Colon (tissue), 2 donors: ENCODE measurements around the gene MICU1.
"Not testable (repeated sequence)": the region's sequence is repeated elsewhere in the genome, so short reads cannot be mapped to it uniquely, and the experiment has no call there.

ENCODE experiments used
- FAIRE-seq: peaks from 2 replicates; lab custom pipeline; 2012; peaks lifted over from hg19 to GRCh38; lab: Jason Lieb, UNC
- donor health status: control.
- donor health status: control.

MICU1 gene

GRCh38 chr10:72503694-72504438 is 122.0 kb downstream of the MICU1 start:
- FAIRE-seq = no peak

- FAIRE-seq = no peak
These were observed 122.6 kb downstream of the MICU1 start for GRCh38 chr10:72503241-72503640.

GRCh38 chr10:72502581-72502980 is 123.3 kb downstream of the MICU1 start:
- no peak for FAIRE-seq

- FAIRE-seq = no peak
These were observed 126.2 kb downstream of the MICU1 start for GRCh38 chr10:72499701-72500100.

GRCh38 chr10:72490951-72491350 is 134.9 kb downstream of the MICU1 start:
- no peak for FAIRE-seq

- no peak for FAIRE-seq
These were observed 138.4 kb downstream of the MICU1 start for GRCh38 chr10:72487521-72487920.

GRCh38 chr10:72487116-72487515 is 138.8 kb downstream of the MICU1 start:
- FAIRE-seq = no peak

- FAIRE-seq = no peak
These were observed 140.2 kb downstream of the MICU1 start for GRCh38 chr10:72485701-72486100.

GRCh38 chr10:72484521-72484920 is 141.4 kb downstream of the MICU1 start:
- no peak for FAIRE-seq

- no peak for FAIRE-seq
These were observed 142.4 kb downstream of the MICU1 start for GRCh38 chr10:72483471-72483870.

GRCh38 chr10:72480861-72481260 is 145.0 kb downstream of the MICU1 start:
- no peak for FAIRE-seq

- no peak for FAIRE-seq
These were observed 148.4 kb downstream of the MICU1 start for GRCh38 chr10:72477463-72477862.

GRCh38 chr10:72472306-72472705 is 153.6 kb downstream of the MICU1 start:
- FAIRE-seq = no peak

- no peak for FAIRE-seq
These were observed 155.2 kb downstream of the MICU1 start for GRCh38 chr10:72470666-72471065.

- FAIRE-seq = not testable (repeated sequence)
These were observed 158.8 kb downstream of the MICU1 start for GRCh38 chr10:72467064-72467463.

GRCh38 chr10:72466018-72466417 is 159.9 kb downstream of the MICU1 start:
- FAIRE-seq = no peak

- FAIRE-seq = no peak
These were observed 161.4 kb downstream of the MICU1 start for GRCh38 chr10:72464438-72464837.

- FAIRE-seq = no peak
These were observed 163.6 kb downstream of the MICU1 start for GRCh38 chr10:72462261-72462660.

GRCh38 chr10:72461085-72461484 is 164.8 kb downstream of the MICU1 start:
- FAIRE-seq = no peak

- FAIRE-seq = no peak
These were observed 165.5 kb downstream of the MICU1 start for GRCh38 chr10:72460284-72460876.

GRCh38 chr10:72459301-72459700 is 166.6 kb downstream of the MICU1 start:
- FAIRE-seq = no peak

- no peak for FAIRE-seq
These were observed 169.8 kb downstream of the MICU1 start for GRCh38 chr10:72455889-72456595.

- FAIRE-seq = no peak
These were observed 175.9 kb downstream of the MICU1 start for GRCh38 chr10:72449941-72450441.
